GM19455 (cell line): ENCODE measurements around the gene TTC17.
"Not testable (repeated sequence)": the region's sequence is repeated elsewhere in the genome, so short reads cannot be mapped to it uniquely, and the experiment has no call there.

Source experiments
- ATAC-seq: cut with Tn5 transposase; IDR thresholded peaks from one replicate; pipeline ENCODE4 v1.9.1; 2021; ENCODE audit not compliant: unreplicated experiment

Gene TTC17

GRCh38 chr11:43384393-43384792 lies 25.7 kb downstream of the TTC17 start:
- ATAC-seq = no peak

- ATAC-seq = no peak
Measured at GRCh38 chr11:43392713-43393112, 34.0 kb downstream of the TTC17 start.

- no peak for ATAC-seq
Measured at GRCh38 chr11:43393765-43394355, 35.1 kb downstream of the TTC17 start.

DNA sequence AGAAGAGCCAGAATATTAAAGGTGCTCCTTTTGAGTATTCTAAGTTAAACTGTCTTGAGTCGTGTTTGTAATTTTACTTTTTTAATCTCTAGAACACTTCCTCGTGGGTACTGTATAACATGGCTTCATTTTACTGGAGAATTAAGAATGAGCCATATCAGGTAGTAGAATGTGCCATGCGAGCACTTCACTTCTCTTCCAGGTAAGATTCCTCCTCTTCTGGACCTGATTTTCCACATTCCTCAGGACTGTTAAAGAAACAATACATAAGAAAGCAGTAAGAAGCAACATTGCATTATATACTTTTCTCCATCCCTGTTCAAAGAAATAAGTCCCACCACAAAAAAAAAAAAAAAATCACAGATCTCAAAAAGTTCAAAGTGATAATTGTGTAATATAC lies 37.9 kb downstream of the TTC17 start:
- no peak for ATAC-seq

GRCh38 chr11:43397251-43397650 lies 38.5 kb downstream of the TTC17 start:
- no peak for ATAC-seq

- ATAC-seq = no peak
Measured at GRCh38 chr11:43399983-43400630, 41.4 kb downstream of the TTC17 start.

DNA sequence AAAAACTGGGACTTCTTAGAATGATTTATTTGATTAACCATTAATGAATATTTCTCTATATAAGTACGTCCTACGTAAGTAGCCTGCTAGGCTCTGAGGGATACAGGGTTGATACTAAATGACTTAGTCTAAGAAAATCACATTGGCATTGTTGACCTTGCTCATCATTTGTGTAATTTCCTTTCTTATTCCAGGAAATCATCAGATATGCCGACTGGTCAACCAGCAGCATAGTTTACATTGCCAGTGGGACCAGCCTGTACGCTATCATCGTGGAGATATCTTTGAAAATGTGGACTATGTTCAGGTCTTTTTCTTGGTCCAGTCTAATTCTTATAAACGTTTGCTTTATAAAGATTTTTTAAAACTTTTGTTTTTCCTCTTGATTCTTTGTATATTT lies 42.5 kb downstream of the TTC17 start:
- no peak for ATAC-seq

GRCh38 chr11:43401811-43402210 lies 43.1 kb downstream of the TTC17 start:
- ATAC-seq = not testable (repeated sequence)

DNA sequence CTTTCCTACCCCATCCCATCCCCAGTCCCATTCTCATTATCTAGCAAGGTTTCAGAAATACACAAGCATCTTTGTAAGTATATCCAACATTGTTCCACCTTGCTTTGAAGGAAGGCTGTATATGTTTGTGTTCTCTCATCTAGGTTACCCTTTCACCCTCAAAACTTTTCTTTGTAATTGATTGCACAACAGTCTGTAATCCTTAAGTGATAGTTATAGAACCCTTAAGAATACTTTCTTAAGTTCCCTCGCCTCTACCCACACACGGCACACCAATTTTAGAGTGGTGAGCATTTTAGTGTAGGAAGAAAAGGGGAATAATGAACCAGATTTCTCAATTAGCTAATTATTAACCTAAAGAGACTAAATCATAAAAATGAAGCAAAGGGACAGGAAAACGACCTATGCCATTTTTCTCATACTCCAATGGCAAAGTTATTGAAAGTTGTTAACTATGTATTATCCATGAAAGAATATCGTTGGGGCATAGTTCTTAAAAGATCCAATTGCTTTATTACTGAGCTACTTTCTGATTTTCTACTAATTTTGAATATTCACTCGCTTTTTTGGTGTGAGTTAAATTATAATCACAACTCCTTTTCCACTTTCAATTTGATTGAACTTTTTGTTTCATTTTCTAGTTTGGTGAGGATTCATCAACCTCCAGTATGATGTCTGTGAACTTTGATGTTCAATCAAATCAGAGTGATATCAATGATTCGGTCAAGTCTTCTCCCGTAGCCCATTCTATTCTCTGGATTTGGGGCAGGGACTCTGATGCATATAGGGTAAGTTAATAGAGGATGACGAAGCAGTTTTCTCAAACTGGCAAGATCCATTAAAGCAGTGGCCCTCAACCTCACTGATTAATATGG lies 44.9 kb downstream of the TTC17 start:
- ATAC-seq = no peak

DNA sequence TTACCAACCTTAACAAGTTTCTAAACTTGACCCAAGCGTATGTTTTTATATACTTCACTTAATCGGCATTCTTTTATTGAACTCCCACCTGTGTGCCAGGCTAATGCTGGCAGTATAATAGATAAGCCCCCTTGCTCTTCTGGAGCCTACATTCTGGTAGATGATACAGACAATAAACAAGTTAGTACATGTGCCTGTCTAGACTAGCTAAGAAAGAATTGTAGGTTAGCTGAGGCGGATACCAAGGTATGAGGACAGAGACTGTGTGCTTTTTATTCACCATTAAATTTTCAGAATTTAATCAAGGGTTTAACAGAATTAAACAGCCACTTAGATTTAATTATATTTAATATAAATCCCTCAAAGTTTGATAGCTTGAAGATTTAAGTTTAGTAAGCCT lies 45.7 kb downstream of the TTC17 start:
- no peak for ATAC-seq

DNA sequence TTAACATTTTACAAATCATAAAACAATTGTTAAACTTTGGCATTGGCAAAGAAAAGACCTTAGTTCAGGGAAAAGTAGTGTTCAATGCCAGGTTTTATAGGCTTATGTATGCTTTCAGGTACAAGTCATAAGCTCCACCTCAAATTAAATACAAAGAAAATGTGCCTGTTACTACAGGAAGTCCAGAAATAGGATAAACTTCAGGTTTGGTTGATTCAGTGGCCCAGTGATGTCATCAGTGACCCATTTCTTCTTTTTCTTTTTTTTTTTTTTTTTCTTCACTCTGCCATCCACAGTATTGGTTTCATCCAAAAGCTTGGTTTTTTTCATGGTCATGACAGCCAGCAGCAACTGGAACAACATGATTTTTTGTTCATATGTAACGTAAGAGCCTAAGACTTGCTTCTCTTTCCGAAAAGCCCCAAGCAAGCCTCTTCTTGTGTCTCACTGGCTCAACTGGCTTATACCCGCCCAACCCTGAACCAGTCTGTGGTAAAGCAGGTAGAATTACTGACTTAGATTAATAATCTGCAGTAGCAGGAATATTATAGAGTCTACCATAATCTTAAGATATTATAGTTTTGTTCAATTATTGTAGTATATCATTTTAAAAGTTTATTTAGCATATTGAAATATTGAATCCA lies 46.2 kb downstream of the TTC17 start:
- no peak for ATAC-seq

DNA sequence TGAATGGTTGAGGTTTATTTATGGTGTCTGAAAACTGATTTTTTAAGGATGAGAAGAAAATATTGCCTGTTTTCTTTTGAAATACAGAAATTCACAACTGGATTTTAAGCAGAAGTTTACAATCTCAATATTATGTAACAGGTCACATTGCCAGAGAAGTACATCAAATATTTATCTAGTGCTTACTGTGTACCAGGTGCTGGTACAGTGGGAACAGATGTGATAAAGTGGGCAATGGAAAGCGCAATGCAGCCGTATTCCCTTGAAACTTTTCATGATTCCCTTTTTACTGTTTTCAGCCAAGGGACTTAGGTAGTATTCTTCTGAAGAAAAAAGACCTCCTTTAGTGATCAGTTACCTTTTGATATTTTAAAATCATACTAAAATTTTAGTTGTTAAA lies 49.6 kb downstream of the TTC17 start:
- no peak for ATAC-seq

DNA sequence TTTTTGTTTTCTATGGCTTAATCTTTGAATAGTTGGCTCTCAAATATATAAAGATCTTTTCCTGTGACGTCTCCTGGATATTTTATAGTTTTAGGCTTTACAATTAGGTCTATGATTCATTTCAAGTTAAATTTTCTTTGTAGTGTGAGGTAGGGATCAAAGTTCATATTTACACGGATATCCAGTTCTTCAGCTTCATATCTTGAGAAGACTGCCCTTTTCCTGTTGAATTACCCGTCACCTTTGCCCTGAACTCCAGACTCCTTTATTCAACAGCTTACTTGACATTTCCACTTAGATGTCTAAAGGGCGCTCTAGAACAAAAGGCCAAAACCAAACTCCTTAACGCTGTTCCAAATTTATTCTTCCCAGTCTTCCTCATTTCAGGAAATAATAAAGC lies 51.7 kb downstream of the TTC17 start:
- ATAC-seq = no peak

DNA sequence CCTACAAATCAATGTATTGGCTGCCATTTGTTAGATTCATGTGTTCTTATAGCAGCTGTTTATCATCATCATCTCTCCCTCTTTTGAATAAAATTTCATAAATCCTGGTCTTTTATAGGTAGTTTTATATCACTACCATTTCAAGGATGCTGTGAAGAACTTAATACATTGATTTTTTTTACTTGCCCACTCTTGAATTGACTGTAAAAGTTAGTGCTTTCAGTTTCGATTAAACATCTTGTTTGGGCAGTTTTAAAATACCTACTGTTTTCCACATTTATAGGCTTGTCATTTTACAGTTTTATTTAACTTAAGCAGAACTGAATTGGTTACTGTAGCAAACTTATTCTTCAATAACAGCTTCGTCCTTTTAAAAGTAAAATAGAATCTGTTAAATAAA lies 59.5 kb downstream of the TTC17 start:
- ATAC-seq = no peak

GRCh38 chr11:43419460-43419859 lies 60.7 kb downstream of the TTC17 start:
- peak; percentile 63 for ATAC-seq

DNA sequence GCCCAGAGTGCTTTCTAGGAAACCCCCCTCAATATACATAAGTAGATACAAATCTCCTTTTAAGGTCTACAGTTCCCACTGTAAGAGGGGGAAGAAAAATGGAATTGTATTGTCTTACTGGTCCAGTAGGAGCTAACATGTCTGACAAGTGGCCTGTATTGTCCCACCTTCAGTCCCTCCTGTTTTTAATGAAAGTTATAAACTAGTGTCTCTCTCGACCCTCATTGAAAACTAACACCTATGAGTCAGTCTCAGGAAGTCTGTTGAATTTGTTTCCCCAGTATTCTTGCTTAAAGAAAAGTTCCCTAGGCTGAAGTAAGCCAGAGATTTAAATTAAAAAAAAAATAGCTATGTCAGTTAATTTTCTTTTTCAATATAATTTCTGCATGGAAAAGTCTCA lies 69.3 kb downstream of the TTC17 start:
- no peak for ATAC-seq

DNA sequence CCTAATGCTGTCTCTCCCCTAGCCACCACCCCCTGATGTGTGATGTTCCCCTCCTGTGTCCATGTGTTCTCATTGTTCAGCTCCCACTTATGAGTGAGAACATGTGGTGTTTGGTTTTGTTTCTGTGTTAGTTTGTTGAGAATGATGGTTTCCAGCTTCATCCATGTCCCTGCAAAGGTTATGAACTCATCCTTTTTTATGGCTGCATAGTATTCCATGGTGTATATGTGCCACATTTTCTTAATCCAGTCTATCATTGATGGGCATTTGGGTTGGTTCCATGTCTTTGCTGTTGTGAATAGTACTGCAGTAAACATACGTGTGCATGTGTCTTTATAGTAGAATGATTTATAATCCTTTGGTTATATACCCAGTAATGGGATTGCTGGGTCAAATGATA lies 72.2 kb downstream of the TTC17 start:
- not testable (repeated sequence) for ATAC-seq

- ATAC-seq = no peak
Measured at GRCh38 chr11:43434893-43435292, 76.2 kb downstream of the TTC17 start.

DNA sequence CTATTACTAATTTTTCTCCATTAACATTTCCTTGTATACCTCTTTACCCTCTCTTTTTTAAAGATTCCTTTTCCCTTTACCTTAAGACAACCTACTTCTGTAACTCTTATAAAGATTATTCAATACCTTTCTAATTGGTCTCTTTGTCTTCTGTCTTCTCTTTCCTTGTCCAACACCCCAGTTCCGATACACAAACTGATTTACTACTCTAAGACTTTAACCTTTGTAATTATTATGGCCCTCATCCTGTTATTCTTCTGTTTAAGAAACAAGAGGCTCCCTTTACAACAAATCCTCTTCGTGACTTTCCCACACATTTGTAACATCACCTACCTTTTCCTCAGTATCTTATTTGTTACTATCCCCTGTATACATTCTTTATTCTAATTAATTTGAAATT lies 81.8 kb downstream of the TTC17 start:
- ATAC-seq = no peak

DNA sequence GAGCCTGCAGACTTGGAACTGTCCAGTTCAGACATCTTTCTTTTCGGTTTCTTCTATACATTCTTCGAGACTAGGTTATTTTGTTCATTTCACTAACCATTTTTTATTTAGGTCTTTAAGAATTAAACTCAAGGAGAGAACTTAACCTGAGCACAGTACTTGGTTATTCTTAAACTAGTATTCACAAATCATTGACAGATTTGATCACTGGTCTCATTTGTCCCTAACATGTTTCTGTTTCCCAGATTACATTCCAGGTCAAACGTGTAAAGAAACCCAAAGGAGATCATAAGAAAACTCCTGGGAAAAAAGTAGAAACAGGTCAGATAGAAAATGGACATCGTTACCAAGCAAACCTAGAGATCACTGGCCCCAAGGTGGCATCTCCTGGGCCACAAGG lies 85.1 kb downstream of the TTC17 start:
- ATAC-seq = no peak

- no peak for ATAC-seq
Measured at GRCh38 chr11:43447151-43447550, 88.4 kb downstream of the TTC17 start.

GRCh38 chr11:43458486-43458885 lies 99.8 kb downstream of the TTC17 start:
- no peak for ATAC-seq
